Astrocyte of the spinal cord (primary cell): ENCODE measurements around the gene MYOZ1.

Experiments
- DNase-seq: peaks from one replicate; pipeline ENCODE4 v3.0.0; 2011; ENCODE audit warnings: low read depth, low spot score
- H3K4me3 ChIP-seq: 2 replicates; pipeline ENCODE4 v1.5.1; 2011; ENCODE audit warnings: low read depth, mild to moderate bottlenecking, low read length, moderate library complexity
- in situ Hi-C: cut with HindIII; loops from 2 replicates; pipeline ENCODE4 v1.10.0; 2017; ENCODE audit warnings: low sequenced_read_pairs
- TF ChIP-seq, protein P1 (sequence below): IDR thresholded peaks from 2 replicates; pipeline ENCODE4 v1.5.1; 2012; ENCODE audit warnings: low read depth, mild to moderate bottlenecking, low read length, inconsistent platforms

The MYOZ1 gene

GRCh38 chr10:73647875-73648651 is 6.8 kb upstream of the MYOZ1 start:
- TF ChIP-seq, protein P1, sequence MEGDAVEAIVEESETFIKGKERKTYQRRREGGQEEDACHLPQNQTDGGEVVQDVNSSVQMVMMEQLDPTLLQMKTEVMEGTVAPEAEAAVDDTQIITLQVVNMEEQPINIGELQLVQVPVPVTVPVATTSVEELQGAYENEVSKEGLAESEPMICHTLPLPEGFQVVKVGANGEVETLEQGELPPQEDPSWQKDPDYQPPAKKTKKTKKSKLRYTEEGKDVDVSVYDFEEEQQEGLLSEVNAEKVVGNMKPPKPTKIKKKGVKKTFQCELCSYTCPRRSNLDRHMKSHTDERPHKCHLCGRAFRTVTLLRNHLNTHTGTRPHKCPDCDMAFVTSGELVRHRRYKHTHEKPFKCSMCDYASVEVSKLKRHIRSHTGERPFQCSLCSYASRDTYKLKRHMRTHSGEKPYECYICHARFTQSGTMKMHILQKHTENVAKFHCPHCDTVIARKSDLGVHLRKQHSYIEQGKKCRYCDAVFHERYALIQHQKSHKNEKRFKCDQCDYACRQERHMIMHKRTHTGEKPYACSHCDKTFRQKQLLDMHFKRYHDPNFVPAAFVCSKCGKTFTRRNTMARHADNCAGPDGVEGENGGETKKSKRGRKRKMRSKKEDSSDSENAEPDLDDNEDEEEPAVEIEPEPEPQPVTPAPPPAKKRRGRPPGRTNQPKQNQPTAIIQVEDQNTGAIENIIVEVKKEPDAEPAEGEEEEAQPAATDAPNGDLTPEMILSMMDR = no peak

GRCh38 chr10:73647211-73647874 is 6.1 kb upstream of the MYOZ1 start:
- TF ChIP-seq, protein P1 = no peak
- in situ Hi-C loops = no loop called here
- DNase-seq = peak; percentile 42
- H3K4me3 ChIP-seq = peak overlapping the region; percentile 58

More at GRCh38 chr10:73647875-73648651, 6.8 kb upstream of the MYOZ1 start:
- H3K4me3 ChIP-seq = peak overlapping the region; percentile 58
- in situ Hi-C loops = no loop called here
- DNase-seq = no peak

DNA sequence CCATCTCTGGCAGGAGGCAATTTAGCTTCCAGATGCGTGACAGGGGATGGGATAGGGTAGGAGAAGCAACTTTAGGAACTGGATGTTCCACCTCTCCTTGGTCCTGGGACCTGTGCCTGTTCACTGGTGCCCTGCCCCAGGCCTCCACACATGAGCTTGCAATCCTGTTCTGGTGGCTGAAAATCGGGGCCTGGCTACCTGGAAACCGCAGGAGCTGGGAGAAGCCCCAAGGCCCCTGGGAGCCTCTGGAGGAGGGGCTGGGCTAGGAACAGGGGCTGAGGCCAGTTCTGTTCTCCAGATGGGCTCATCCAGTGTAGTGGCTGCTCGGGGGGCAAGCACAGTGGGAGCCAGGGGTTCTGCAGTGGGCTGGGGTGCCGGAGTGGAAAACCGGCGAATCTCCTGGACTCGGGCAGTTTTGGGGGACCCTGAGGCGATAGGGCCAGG is 5.3 kb upstream of the MYOZ1 start:
- DNase-seq = no peak
- TF ChIP-seq, protein P1 = no peak
- H3K4me3 ChIP-seq = no peak overlapping the region
- in situ Hi-C loops = no loop called here

DNA sequence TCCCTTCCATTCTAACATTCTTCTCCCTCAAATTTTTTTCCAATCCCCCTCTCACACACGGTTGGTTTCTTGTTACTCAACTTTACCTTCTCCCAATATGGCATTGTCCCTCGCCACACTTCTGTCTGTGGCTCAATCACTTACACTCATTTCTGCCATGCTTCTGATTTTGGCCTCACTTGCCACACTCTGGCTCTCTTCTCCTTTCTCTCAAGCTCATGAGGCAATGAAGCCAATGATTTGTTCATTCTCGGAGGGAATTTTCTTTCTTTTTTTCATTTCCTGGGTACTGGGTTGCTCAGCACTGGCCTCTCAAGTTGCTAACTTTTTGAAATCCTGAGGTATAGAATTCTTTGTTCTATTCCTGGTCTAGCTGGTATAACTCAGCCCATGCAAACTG is 4.0 kb upstream of the MYOZ1 start:
- no peak overlapping the region for H3K4me3 ChIP-seq
- no peak for DNase-seq
- in situ Hi-C loops = no loop called here
- TF ChIP-seq, protein P1 = no peak

DNA sequence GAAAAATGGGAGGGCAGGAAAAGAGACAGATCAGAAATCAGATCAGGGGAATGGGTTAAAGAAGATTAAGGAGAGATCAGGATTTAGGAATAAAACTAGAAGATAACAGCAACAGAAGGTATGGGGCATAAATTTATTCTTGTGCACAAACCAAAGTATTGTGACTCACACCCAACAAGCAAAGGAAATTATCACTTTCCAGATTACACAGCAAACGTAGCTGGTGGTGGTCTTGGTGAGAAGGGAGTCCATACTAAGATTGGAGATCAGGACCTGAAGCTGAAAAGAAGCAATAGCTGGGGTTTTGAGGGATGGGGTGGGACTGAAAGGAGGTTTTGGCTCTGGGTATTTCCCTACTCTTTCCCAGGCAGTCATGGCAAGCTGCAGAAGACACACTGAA is 3.5 kb upstream of the MYOZ1 start:
- TF ChIP-seq, protein P1 = no peak
- no peak for DNase-seq
- no peak overlapping the region for H3K4me3 ChIP-seq
- in situ Hi-C loops = no loop called here

- peak; percentile 74 for DNase-seq
- H3K4me3 ChIP-seq = no peak overlapping the region
- in situ Hi-C loops = no loop called here
- TF ChIP-seq, protein P1 = peak; percentile 77
Measured at GRCh38 chr10:73644015-73644743, 2.9 kb upstream of the MYOZ1 start.
